ENCODE measurements around the gene TTLL6. TPM values are rescaled to one million over a fixed set of nuclear protein-coding genes. Genes with fewer than 3 reads are reported as not detected.
A peak's percentile ranks its signal among the peaks of the same experiment; 100 is the strongest.
"Not testable (repeated sequence)": the region's sequence is repeated elsewhere in the genome, so short reads cannot be mapped to it uniquely, and the experiment has no call there.

Gene TTLL6
- total RNA-seq, 1 donor from 2014 or later: not detected

- Histone ChIP-seq H3K27me3 (ENCODE audit: control insufficient read depth in 3 of 3, insufficient read depth in 3 of 3, low read length in 3 of 3) (peaks cover 16 to 42% (median 33%) of the 10 kb centered on the region in 3 donors), H3K9ac (ENCODE audit: low read depth in 1 of 3, low read length in 3 of 3) (no peak overlapping the region), H3K4me1 (ENCODE audit: control insufficient read depth in 3 of 3, insufficient read depth in 3 of 3, low read length in 3 of 3) (peaks cover 0 to 4% (median 0%) of the 10 kb centered on the region in 3 donors), H3K27ac (ENCODE audit: low read depth, low read length) (no peak overlapping the region), H3K9me3 (ENCODE audit: control insufficient read depth in 3 of 3, low read length in 3 of 3) (no peaks in the 10 kb centered on the region), H3K36me3 (ENCODE audit: control insufficient read depth in 3 of 3, insufficient read depth in 3 of 3, low read length in 3 of 3) (no peaks in the 10 kb centered on the region), H3K4me3 (ENCODE audit: low read length in 3 of 3) (no peak overlapping the region)
Measured at GRCh38 chr17:48818361-48818841, 1.4 kb upstream of the TTLL6 start.

DNA sequence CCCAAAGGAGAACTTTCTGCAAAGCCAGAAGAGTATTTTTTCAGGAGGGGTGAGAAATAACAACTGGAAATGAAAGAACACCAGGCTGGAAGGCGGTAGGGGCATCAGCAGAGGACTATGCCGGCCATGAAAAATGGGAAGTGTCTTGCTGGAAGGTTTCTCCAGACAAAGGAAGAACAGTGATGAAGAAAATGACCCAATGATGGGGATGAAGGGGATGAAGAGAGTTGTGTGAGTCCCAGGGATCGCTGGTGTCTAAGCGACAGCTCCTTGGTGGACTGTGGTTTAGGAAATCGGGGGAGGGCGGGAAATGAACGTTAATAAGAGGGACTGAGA lies 623 bp downstream of the TTLL6 start:
- Histone ChIP-seq H3K9ac (ENCODE audit: low read depth in 1 of 3, low read length in 3 of 3) (peak overlapping the region in 1 of 3 donors; percentile 25), H3K4me3 (ENCODE audit: low read length in 3 of 3) (peak overlapping the region in 2 of 3 donors; percentile 45 to 51), H3K9me3 (ENCODE audit: control insufficient read depth in 3 of 3, low read length in 3 of 3) (no peaks in the 10 kb centered on the region), H3K27me3 (ENCODE audit: control insufficient read depth in 3 of 3, insufficient read depth in 3 of 3, low read length in 3 of 3) (peaks cover 26 to 51% (median 41%) of the 10 kb centered on the region in 3 donors), H3K4me1 (ENCODE audit: control insufficient read depth in 3 of 3, insufficient read depth in 3 of 3, low read length in 3 of 3) (peaks cover 0 to 4% (median 0%) of the 10 kb centered on the region in 3 donors), H3K36me3 (ENCODE audit: control insufficient read depth in 3 of 3, insufficient read depth in 3 of 3, low read length in 3 of 3) (no peaks in the 10 kb centered on the region), H3K27ac (ENCODE audit: low read depth, low read length) (no peak overlapping the region)

DNA sequence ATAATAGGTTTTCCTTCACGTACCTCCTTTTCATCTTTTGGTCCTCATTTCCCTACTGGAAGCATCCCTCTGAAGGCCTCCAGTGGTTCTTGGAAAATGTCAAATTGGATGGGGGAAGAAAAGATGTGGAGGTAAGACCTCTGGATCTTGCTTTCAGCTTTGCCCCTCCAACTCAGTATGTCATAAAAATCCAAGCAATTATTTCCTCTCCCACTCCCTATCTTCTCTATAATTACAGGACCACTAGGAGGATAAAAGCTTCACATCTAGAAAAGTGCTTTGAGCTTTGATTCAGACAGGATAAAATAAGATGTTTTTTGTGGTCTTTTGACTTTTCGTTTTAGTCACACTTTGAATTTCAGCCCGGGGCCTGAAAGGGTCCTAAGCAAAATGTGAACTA lies 1.7 kb downstream of the TTLL6 start:
- H3K36me3 ChIP-seq (ENCODE audit: control insufficient read depth in 3 of 3, insufficient read depth in 3 of 3, low read length in 3 of 3): no peaks in the 10 kb centered on the region
- H3K9ac ChIP-seq (ENCODE audit: low read depth in 1 of 3, low read length in 3 of 3): no peak overlapping the region
- H3K9me3 ChIP-seq (ENCODE audit: control insufficient read depth in 3 of 3, low read length in 3 of 3): no peaks in the 10 kb centered on the region
- peaks cover 0 to 4% (median 0%) of the 10 kb centered on the region in 3 donors for H3K4me1 ChIP-seq (ENCODE audit: control insufficient read depth in 3 of 3, insufficient read depth in 3 of 3, low read length in 3 of 3)
- H3K27ac ChIP-seq (ENCODE audit: low read depth, low read length): no peak overlapping the region
- no peak overlapping the region for H3K4me3 ChIP-seq (ENCODE audit: low read length in 3 of 3)
- peaks cover 26 to 51% (median 41%) of the 10 kb centered on the region in 3 donors for H3K27me3 ChIP-seq (ENCODE audit: control insufficient read depth in 3 of 3, insufficient read depth in 3 of 3, low read length in 3 of 3)

DNA sequence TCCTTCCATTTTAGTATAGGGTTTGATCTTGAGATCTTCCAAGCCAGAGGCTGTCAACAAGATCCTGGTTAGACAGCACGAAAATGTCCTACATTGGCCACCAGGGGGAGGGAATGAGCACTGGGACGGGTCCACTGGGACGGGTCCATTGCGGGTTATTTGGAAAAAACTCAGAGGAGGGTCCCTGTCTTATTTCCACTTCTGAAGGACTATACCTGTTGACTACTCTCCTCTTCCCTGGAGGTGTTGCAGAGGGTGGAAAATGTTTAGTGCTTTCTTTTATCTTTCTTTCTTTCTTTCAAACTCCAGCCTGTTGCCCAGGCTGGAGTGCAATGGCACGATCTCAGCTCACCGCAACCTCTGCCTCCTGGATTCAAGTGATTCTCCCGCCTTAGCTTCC lies 2.5 kb downstream of the TTLL6 start:
- H3K27ac ChIP-seq (ENCODE audit: low read depth, low read length): no peak overlapping the region
- peaks cover 26 to 48% (median 39%) of the 10 kb centered on the region in 3 donors for H3K27me3 ChIP-seq (ENCODE audit: control insufficient read depth in 3 of 3, insufficient read depth in 3 of 3, low read length in 3 of 3)
- no peaks in the 10 kb centered on the region for H3K9me3 ChIP-seq (ENCODE audit: control insufficient read depth in 3 of 3, low read length in 3 of 3)
- H3K9ac ChIP-seq (ENCODE audit: low read depth in 1 of 3, low read length in 3 of 3): no peak overlapping the region
- H3K4me3 ChIP-seq (ENCODE audit: low read length in 3 of 3): no peak overlapping the region
- H3K36me3 ChIP-seq (ENCODE audit: control insufficient read depth in 3 of 3, insufficient read depth in 3 of 3, low read length in 3 of 3): no peaks in the 10 kb centered on the region
- peaks cover 0 to 4% (median 0%) of the 10 kb centered on the region in 3 donors for H3K4me1 ChIP-seq (ENCODE audit: control insufficient read depth in 3 of 3, insufficient read depth in 3 of 3, low read length in 3 of 3)

DNA sequence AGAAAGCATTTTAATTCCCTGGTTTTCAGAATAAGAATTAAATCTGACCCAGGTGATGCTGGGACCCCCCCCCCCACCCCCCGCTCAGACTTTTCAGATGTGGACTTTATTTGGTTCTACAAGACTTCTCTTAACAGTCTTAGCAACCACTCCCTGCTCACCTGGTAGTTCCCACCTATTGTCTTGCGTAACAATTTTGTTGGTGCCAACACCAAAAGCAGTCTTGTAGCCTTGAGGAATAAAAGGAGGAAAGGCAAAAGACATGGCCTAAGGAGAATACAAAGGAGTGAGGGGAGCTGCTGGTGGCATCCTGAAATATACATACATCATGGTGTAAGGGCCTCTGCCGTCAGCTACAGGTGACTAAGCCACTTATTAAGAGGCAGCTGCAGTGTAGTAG lies 5.0 kb downstream of the TTLL6 start:
- H3K27me3 ChIP-seq (ENCODE audit: control insufficient read depth in 3 of 3, insufficient read depth in 3 of 3, low read length in 3 of 3): peaks cover 18 to 26% (median 22%) of the 10 kb centered on the region in 3 donors
- no peaks in the 10 kb centered on the region for H3K9me3 ChIP-seq (ENCODE audit: control insufficient read depth in 3 of 3, low read length in 3 of 3)
- no peaks in the 10 kb centered on the region for H3K36me3 ChIP-seq (ENCODE audit: control insufficient read depth in 3 of 3, insufficient read depth in 3 of 3, low read length in 3 of 3)
- no peak overlapping the region for H3K9ac ChIP-seq (ENCODE audit: low read depth in 1 of 3, low read length in 3 of 3)
- H3K4me3 ChIP-seq (ENCODE audit: low read length in 3 of 3): no peak overlapping the region
- H3K27ac ChIP-seq (ENCODE audit: low read depth, low read length): no peak overlapping the region
- no peaks in the 10 kb centered on the region for H3K4me1 ChIP-seq (ENCODE audit: control insufficient read depth in 3 of 3, insufficient read depth in 3 of 3, low read length in 3 of 3)

DNA sequence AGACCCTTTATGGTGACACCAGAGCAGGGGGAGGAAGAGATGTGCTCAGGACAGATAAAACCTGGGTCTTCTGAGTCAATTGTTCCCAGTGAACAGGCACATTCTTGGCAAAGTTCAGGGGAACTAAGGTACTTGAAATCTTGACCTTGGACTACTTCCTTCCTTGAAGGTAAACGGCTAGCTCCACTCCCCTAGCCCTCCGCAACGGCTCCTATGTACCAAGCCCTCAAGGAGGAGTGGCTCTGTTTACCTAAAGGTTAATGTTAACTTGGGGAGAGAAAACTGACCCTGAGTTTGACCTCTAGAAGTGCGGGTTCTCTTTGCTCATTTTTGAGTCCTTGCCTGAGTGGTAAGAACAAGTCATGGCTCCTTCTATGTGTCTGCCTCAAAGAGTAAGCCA lies 7.8 kb downstream of the TTLL6 start:
- Histone ChIP-seq H3K9me3 (ENCODE audit: control insufficient read depth in 3 of 3, low read length in 3 of 3) (no peaks in the 10 kb centered on the region), H3K4me3 (ENCODE audit: low read length in 3 of 3) (no peak overlapping the region), H3K36me3 (ENCODE audit: control insufficient read depth in 3 of 3, insufficient read depth in 3 of 3, low read length in 3 of 3) (no peaks in the 10 kb centered on the region), H3K27me3 (ENCODE audit: control insufficient read depth in 3 of 3, insufficient read depth in 3 of 3, low read length in 3 of 3) (peaks cover 13 to 24% (median 19%) of the 10 kb centered on the region in 3 donors), H3K4me1 (ENCODE audit: control insufficient read depth in 3 of 3, insufficient read depth in 3 of 3, low read length in 3 of 3) (peaks cover 0 to 5% (median 0%) of the 10 kb centered on the region in 3 donors), H3K27ac (ENCODE audit: low read depth, low read length) (no peak overlapping the region), H3K9ac (ENCODE audit: low read depth in 1 of 3, low read length in 3 of 3) (no peak overlapping the region)

GRCh38 chr17:48804936-48805411 lies 12.1 kb downstream of the TTLL6 start:
- no peak overlapping the region for H3K4me3 ChIP-seq (ENCODE audit: low read length in 3 of 3)
- H3K9ac ChIP-seq (ENCODE audit: low read depth in 1 of 3, low read length in 3 of 3): no peak overlapping the region
- no peaks in the 10 kb centered on the region for H3K36me3 ChIP-seq (ENCODE audit: control insufficient read depth in 3 of 3, insufficient read depth in 3 of 3, low read length in 3 of 3)
- peaks cover 0 to 5% (median 2%) of the 10 kb centered on the region in 3 donors for H3K4me1 ChIP-seq (ENCODE audit: control insufficient read depth in 3 of 3, insufficient read depth in 3 of 3, low read length in 3 of 3)
- H3K27ac ChIP-seq (ENCODE audit: low read depth, low read length): no peak overlapping the region
- H3K27me3 ChIP-seq (ENCODE audit: control insufficient read depth in 3 of 3, insufficient read depth in 3 of 3, low read length in 3 of 3): peaks cover 4 to 13% (median 10%) of the 10 kb centered on the region in 3 donors
- H3K9me3 ChIP-seq (ENCODE audit: control insufficient read depth in 3 of 3, low read length in 3 of 3): no peaks in the 10 kb centered on the region

DNA sequence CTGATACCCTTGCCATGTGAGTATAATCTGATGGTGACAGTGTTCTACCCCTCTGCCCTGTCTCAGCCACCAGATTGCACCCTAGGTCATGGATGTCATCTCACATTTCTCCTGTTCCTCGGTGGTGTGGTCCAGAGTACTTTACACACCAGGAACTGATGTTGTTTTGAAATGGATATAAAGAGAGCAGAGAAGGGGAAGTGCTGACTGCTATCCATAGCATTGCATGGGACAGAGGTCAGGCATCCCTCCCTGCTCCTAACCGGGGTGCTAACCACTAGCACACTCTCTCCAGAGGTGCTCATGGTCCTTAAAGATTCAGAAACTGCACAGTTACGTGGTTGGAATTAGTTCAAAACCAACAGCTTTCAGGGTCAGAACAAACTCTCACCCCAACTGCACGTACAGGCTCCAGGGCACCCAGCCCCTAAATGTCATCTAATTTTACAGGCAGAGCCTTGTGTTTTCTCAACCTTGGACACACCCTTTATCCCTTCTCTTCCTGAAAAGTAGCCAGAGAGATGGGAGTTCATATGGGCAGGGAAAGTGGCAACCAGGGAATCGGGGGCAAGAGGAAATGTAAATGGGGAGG lies 16.3 kb downstream of the TTLL6 start:
- H3K27me3 ChIP-seq (ENCODE audit: control insufficient read depth in 3 of 3, insufficient read depth in 3 of 3, low read length in 3 of 3): peaks cover 9 to 22% (median 17%) of the 10 kb centered on the region in 3 donors
- H3K36me3 ChIP-seq (ENCODE audit: control insufficient read depth in 3 of 3, insufficient read depth in 3 of 3, low read length in 3 of 3): no peaks in the 10 kb centered on the region
- peaks cover 0 to 5% (median 2%) of the 10 kb centered on the region in 3 donors for H3K4me1 ChIP-seq (ENCODE audit: control insufficient read depth in 3 of 3, insufficient read depth in 3 of 3, low read length in 3 of 3)
- no peak overlapping the region for H3K27ac ChIP-seq (ENCODE audit: low read depth, low read length)
- H3K9ac ChIP-seq (ENCODE audit: low read depth in 1 of 3, low read length in 3 of 3): no peak overlapping the region
- H3K4me3 ChIP-seq (ENCODE audit: low read length in 3 of 3): no peak overlapping the region
- no peaks in the 10 kb centered on the region for H3K9me3 ChIP-seq (ENCODE audit: control insufficient read depth in 3 of 3, low read length in 3 of 3)

- Histone ChIP-seq H3K9ac (ENCODE audit: low read depth in 1 of 3, low read length in 3 of 3) (no peak overlapping the region), H3K27me3 (ENCODE audit: control insufficient read depth in 3 of 3, insufficient read depth in 3 of 3, low read length in 3 of 3) (peaks cover 6 to 21% (median 16%) of the 10 kb centered on the region in 3 donors), H3K9me3 (ENCODE audit: control insufficient read depth in 3 of 3, low read length in 3 of 3) (no peaks in the 10 kb centered on the region), H3K4me1 (ENCODE audit: control insufficient read depth in 3 of 3, insufficient read depth in 3 of 3, low read length in 3 of 3) (peaks cover 0 to 2% (median 0%) of the 10 kb centered on the region in 3 donors), H3K36me3 (ENCODE audit: control insufficient read depth in 3 of 3, insufficient read depth in 3 of 3, low read length in 3 of 3) (no peaks in the 10 kb centered on the region), H3K4me3 (ENCODE audit: low read length in 3 of 3) (no peak overlapping the region), H3K27ac (ENCODE audit: low read depth, low read length) (no peak overlapping the region)
Measured at GRCh38 chr17:48799069-48799723, 17.8 kb downstream of the TTLL6 start.

DNA sequence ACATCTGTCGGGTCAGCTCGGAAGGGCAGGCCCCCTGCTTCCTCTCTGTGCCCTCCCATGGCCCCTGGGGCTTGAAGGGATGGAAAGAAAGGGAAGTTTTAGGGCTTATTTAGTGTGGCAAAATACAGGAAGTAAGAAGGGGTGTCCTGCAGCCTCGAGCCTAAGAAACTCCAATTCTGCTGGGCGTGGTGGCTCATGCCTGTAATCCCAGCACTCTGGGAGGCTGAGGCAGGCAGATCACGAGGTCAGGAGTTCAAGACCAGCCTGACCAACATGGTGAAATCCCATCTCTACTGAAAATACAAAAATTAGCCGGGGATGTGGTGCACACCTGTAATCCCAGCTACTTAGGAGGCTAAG lies 20.9 kb downstream of the TTLL6 start:
- H3K4me3 ChIP-seq (ENCODE audit: low read length in 3 of 3); H3K27ac ChIP-seq (ENCODE audit: low read depth, low read length); H3K9me3 ChIP-seq (ENCODE audit: control insufficient read depth in 3 of 3, low read length in 3 of 3); H3K9ac ChIP-seq (ENCODE audit: low read depth in 1 of 3, low read length in 3 of 3); H3K36me3 ChIP-seq (ENCODE audit: control insufficient read depth in 3 of 3, insufficient read depth in 3 of 3, low read length in 3 of 3); H3K4me1 ChIP-seq (ENCODE audit: control insufficient read depth in 3 of 3, insufficient read depth in 3 of 3, low read length in 3 of 3): not testable (repeated sequence)
- H3K27me3 ChIP-seq (ENCODE audit: control insufficient read depth in 3 of 3, insufficient read depth in 3 of 3, low read length in 3 of 3): peaks cover 13 to 38% (median 20%) of the 10 kb centered on the region in 3 donors

Data from skeletal muscle tissue (tissue), 4 donors.